Uterus (tissue), 2 donors: ENCODE measurements around the gene MTCL1.

Experiments
- CTCF ChIP-seq, 4 experiments: fragments of 200-600 bp in 2 of 4; fragments of 450-650 bp in 2 of 4; sonication (generic) in 2 of 4; IDR thresholded peaks; one replicate each; pipeline ENCODE4 v1.5.1; 2016 to 2019; ENCODE audit warnings: antibody characterized with exemption in 4 of 4, mild to moderate bottlenecking in 2 of 4, moderate library complexity in 1 of 4
- POLR2A ChIP-seq, 2 donors: fragments of 450-650 bp; IDR thresholded peaks; one replicate each; pipeline ENCODE4 v1.6.1; 2016; ENCODE audit warnings: antibody characterized with exemption in 2 of 2, mild to moderate bottlenecking in 1 of 2, moderate library complexity in 1 of 2

GRCh38 chr18:8762968-8763367 is 57.6 kb downstream of the MTCL1 start:
- TF ChIP-seq CTCF (IDR thresholded peaks at IDR 0.05) (no peak), POLR2A (IDR thresholded peaks at IDR 0.05) (no peak)
